SH-SY5Y (cell line): ENCODE measurements around the gene FYN.

Experiments used
- GATA2 ChIP-seq: IDR thresholded peaks from 2 replicates; pipeline ENCODE4 v1.6.1; 2011; ENCODE audit warnings: mild to moderate bottlenecking, low read depth, low read length
- GATA3 ChIP-seq: IDR thresholded peaks from 2 replicates; pipeline ENCODE4 v1.6.1; 2011; ENCODE audit warnings: low read depth, mild to moderate bottlenecking, low read length, moderate library complexity

DNA sequence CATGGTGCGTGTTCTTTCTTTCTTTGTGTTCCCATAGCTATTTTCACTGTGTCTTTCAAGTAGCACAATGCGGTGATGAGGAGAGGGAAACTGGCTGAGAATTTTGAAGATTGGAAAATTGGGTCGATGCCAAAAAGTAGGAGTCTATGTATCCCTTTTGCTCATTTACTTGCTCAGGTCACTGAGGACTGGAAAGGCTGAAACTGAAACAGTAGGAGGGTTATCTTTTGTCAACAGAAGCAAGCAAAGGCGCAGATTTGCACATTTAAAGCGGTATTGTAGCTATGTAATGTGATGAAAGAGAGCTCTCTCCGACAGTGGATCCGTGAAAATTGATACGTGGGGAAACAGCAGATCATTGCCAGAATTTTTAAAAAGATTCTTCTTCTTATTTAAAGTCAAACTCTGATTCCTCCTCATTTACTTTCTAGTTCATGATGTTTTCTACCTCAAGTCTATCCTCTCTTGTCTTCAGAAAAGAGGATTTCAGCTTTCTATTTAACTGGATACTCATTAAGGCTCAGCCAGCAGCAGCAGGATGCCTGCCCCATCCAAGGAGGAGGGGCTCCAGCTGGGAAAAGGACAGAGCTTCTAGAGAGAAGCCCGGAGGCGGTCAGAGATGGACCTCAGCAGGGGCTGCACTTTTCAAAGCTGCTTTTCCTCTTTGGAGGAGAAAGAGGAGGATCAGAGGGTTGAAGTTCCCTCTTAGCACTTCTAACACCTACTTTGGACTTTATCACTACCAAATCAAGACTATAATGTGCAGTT, 15.9 kb upstream of the FYN start:
- no peak for TF ChIP-seq GATA2
- TF ChIP-seq GATA3, result no peak
